Stimulated activated CD8-positive, alpha-beta memory T cell treated with anti-CD3 and anti-CD28 coated beads, Interleukin-4, amount 100 ng/mL, for 1 hour (primary cell): ENCODE data around the gene ADCY6.

Experiments
- DNase-seq, 2 donors: peaks; one replicate each; pipeline ENCODE4 v3.0.0-alpha.2; 2020; ENCODE audit warnings: low read depth in 2 of 2, low spot score in 1 of 2

The ADCY6 gene

DNA sequence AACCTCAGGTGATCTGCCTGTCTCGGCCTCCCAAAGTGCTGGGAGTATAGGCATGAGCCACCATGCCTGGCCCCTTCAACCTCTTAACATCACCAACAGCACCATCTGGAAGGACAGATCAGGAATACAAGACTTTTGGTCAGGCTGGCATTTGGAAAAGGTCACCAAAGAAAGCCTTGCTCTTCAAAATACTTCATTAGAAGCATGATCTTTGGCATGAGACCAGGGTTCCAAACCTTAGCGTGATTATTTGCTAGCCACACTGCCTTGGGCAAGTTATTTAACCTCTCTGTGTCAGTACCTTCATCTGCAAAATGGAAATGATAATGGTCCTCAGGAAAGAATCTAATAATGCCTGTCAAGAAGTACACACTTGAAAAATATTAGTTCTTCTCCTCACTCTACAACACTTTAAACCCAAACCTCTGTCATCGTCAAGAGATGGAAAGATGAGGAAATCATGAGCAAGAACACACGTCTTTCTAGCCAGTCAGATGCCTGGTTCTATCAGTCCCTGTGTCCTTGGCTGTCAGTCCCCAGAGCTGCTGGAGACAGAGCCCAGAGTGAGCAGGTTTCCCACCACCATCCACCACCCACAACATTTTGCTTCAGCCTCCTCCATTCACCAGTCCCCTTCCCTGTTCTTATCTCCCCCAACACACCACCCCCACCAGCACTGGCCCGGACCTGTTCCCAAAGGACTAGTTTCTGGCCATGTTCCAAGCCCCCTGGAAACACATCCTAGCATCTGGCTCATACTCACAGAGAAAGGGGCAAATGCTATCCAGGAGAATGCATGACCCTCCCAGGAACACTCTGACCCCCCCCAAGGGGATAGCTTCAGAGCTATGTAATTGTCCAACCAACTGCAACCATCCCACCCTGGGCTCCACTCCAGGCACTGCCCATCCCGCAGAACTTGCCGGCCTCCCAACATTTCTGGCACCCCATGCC lies 2.0 kb downstream of the ADCY6 start:
- DNase-seq = no peak

DNA sequence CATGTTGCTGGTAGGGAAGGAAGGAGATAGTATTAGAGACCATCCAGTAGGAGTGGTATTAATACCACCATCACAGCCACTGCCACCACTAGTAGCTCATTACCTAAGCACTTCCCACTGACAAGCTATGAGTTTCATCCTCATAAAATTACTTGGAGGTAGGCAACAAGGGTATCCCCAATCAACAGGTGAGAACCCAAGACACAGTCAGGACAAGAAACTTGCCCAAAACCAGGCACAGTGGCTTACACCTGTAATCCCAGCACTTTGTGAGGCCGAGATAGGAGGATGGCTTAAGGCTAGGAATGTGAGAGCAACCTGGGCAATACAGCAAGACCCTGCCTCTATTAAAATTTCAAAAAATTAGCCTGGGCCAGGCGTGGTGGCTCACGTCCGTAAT lies 5.5 kb downstream of the ADCY6 start:
- DNase-seq = no peak

DNA sequence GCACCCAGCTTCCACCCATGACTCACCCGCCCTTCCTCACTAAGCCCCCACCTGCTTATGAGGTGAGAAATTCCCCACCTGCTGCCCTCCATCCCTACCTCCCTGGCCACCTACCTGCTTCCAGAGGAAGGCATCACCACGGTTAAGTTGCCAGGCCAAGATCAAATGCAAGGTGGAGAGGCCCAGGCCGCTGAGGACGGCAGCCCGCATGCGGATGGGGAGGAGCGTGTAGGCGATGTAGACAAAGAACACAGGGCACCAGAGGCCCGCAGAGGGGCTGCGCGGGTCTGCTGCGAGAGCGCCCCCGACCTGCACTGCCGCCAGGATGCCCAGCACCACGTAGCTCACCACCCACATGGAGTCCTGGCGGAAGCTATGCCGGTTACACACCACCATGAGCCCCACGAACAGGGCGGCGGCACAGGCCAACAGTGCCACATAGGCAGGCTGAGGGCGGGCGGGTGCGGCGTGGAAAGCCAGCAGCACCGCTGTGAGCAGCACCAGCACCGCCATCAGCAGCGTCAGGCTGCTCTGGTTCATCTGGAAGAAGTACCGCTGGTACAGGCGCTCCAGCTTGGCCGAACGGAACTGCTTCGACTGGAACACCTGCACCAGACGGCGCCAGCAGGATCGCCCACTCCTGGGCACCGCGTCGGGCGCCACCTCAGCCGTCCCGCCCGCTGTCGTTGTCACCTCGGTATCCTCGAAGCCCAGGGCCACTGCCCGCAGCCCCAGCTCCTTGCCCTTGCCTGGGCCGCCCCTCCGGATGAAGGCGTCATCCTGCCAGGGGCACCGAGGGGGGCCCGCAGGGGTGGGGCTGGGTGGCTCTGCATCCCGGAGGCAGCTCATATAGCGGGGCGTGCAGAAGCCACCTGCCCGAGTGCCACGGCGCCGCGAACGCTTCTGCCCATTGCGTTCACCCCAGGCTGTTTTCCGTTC lies 6.2 kb downstream of the ADCY6 start:
- DNase-seq = no peak

DNA sequence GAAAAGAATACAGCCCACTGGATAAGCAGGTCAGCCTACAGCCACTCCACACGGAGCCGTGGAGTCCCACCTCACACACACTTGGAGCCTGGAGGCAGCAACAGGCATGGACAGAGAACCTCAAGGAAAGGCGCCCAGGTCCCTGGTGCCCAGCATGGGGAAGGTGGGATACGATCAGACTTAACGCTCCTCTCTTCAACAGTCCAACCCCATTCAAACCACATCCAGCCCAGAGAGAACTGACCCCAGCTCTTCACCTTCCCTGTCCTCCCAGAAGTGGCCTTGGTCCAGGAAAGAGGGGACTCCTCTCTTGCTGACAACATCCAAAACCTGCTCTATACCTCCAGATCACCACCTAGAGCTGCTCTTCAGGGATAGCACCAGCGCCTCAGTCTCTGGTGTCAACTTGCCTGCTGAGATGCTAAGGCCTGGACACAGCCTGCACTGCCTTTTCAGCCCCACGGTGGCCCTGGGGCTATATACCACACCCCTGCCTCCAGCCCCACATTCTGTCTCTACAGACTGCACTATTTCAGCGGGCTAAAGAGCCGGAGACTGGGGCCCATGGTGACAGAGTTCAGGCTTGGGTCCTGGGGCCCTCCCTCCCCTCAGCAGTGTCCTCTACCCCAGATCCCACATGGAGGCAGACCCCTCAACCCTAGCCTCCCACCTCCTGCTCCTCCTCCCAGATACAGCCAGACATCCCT lies 7.0 kb downstream of the ADCY6 start:
- DNase-seq = no peak

DNA sequence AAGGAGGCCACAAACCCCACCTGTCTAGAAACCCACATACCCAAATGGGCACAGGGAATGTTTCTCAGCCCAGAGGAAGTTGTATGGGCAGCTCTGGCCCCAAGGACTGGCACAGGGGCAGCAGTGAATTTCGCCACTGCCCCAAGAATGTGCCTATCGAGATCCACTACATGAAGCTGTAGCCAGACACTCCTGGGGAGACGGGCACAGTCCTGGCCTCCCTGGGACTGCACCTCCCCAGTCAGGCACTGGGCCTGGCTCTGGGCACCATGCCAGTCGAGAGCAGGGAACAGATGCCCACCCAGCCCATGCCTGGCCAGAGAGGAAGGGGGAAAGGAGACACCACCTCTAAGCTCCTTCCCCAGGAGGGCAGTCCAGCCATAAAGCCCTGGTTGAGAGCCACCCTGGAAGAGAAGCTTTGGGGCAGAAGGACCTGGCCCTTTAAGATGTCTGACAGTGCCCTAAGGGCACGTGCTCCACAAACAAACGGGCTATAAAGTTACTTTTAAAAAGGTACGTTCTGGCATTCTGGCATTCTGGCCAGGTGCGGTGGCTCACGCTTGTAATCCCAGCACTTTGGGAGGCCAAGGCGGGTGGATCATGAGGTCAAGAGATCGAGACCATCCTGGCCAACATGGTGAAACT lies 8.4 kb downstream of the ADCY6 start:
- DNase-seq = no peak

DNA sequence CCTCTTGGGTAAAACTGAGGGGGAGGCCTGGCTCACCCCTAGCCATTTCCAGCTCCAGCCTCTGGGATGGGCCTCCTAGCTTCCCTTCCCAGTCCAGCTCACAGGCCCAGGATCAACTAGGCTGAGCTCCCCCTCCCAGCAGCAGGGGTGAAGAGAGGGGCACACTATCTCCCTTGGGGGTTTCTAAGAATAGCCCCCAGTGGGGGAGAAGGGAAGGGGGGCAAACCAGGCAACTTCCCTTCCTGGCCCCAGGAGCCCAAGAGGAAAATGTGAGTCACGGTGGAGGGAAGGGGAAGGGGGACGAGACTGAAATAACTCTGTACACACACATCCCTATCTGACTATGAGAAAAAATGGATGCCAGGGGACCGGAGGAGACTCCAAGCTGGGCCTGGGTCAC lies 9.0 kb downstream of the ADCY6 start:
- DNase-seq = no peak

DNA sequence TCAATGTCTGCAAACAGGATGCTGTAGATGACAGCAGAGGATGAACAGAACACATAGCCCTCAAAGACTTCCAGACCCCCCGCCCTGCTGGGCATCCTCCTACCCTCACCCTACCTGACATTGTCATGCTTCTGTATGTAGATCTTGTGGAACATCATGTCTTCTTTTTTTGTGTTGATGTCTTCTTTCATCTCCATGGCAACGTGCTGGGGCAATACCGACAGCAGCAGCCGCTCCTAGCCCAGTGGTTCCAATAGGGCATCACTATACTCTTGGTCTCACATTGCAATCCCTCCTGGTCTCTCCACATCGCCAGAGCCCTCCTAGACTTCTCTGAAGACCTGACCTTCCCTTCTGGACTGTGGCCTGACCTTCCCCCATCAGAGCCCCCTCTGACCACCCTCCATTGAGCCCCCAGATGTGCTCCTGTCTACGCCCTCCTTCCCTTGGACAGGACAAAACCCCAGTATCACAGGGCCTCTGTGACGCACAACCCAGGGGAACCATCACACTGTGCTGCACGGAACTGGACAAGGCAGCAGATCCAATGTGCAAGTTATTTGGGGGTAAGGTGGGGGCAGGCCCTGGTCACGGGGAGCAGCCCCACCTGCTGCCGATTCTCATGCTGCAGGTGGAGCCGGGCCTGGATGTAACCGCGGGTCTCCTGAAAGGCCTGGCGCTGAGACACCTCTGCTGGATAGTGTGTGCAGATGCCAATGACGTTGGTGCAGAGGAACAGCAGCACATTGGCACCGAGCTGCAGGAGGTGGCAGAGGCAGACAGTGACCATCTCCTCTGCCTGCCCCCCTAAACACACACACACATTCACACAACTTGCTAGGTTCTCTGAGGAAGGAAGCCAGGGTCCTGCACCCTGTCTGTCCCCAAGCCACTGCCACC lies 11.1 kb downstream of the ADCY6 start:
- no peak for DNase-seq

DNA sequence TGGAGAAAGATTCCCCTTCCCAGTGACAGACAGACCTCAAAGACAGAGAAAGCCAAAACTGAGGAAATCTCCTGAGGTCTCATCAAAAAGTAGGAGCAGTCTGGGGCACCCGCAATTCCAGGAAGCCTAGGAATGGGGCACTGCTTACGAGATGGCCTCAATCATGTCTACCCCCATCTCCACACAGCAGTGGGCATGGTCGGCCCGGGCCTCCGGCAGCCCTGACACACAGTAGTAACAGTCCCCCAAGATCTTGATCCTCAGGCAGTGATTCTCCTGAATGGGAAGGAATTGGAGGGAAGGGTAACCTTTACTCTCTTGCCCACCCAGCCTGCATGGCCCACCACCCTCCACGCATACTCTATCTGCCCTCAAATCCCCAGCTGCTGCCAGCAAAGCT lies 11.9 kb downstream of the ADCY6 start:
- DNase-seq = no peak

DNA sequence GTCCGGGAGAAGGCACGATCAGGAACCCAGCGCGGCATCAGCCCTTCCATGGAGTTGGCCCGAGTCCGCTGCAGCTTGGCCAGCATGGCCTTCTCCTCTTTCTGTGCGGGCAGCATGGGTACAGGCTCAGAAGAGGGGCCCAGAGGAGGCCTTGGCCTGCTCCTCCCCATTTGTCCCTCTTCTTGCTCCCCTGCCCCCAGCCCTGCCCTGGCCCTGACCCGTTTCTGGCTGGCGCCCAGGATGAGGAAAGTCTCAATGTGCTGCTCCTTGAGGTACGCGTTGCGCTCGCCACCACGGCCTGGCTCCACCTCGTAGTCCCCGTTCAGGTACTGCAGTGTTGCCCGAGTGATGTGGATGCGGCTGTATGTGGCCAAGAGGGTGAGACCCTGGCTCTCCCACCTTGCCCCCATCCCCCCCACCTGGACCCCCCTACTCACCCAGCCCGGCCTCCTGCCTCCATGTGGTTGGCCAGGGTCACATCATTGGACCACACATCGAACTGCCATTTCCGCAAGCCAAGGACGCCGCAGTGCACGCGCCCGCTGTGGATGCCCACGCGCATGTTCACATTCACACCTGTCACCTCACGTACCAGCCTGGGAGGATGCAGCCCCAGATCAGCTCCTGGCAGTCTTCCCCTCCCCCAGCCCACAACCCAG lies 12.8 kb downstream of the ADCY6 start:
- no peak for DNase-seq

DNA sequence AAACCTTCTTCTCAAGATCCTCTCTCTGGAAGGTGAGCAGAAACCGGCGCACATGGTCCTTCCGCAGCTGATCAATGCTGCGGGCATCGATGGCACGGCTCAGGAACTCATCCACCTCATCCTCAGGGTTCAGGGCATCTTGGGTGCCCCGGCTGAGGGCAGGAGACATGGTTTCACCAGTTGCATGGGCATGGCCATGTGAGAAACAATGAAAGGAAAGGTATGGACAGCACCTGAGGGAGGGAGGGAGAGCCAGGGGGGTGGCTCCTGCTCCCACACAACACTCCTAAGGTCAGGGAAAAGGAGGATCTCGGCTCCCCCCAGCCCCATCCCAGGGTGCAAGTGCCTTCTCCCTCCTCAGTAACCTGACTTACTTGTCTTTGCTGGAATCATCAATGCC lies 13.6 kb downstream of the ADCY6 start:
- no peak for DNase-seq

DNA sequence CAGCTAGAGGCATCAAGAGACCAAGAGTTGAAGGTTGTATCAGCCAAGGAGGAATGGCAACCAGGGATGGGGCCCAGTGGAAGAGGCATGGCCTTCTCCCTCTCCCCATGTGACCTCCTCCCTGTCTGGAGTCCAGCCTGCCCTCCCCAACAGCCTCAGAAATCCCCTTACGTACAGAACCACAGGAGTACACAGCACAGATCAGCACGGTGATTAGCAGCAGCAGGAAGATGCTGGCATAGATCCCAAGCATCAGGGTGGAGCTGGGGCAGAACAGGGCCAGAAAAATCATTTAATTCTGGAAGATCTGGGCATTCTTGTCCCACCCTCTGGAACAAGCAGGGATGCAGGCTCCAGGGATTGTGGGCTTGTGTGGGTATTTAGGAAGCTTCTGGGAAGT lies 14.4 kb downstream of the ADCY6 start:
- DNase-seq = no peak

DNA sequence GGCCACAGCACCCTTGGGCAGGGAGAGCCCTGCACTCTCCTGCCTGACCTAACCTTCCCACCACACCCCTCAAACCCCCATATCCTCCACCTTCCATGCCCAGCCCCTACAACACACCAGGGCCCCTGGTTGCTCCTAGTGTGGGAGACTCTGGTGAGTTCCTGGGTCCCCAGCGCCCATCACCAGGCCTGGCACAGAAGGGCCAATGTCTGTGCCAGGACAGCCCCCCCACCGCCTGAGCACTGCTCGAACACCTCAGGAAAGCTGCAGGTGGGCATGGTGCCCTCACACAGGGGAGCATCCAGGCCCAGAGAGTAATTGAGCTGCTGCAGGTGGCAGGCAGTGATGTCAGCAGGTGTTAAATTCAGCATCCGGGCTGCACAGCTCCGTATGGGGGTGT lies 15.2 kb downstream of the ADCY6 start:
- DNase-seq = no peak

DNA sequence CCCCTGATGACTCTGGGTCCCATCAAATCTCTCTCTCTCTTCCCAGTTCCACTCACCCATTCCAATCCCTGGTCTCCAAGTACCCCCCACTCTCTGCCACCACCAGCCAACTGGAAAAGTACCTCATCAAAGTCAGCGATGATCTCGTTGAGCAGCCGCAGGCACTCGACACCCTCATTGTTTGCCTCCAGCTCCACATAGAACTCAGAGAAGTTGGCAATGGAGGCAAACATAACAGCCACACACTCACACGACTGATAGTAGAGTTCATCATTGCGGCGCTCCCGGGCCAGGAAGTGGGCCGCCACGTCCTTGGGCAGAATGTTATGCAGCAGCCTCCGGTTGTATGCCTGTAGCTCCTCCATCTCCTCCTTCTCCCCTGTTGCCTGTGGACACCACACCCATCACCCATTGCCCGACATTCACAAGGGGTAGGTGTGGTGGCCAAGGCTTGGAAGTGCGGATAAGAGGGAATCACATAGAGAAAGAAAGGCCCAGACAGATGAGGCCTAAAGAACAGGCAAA lies 17.2 kb downstream of the ADCY6 start:
- DNase-seq = no peak

DNA sequence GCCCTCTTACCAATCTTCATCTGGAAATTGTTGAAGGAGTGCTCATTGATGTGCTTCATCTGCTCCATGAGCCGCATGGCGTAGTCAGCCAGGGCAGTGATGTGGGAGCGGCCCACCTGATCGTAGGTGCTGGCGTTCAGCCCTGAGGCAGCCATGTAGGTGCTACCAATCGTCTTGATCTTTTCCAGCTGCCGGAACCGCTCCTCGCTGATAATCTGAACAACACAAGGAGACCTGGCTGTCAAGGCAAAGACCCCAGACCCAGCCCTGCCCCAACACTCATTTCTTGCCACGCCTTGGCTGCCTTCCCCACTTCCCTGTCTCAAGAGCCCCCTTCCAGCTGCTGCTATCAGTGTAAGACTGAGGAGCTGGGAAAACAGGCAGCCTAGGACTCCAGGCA lies 18.1 kb downstream of the ADCY6 start:
- no peak for DNase-seq

DNA sequence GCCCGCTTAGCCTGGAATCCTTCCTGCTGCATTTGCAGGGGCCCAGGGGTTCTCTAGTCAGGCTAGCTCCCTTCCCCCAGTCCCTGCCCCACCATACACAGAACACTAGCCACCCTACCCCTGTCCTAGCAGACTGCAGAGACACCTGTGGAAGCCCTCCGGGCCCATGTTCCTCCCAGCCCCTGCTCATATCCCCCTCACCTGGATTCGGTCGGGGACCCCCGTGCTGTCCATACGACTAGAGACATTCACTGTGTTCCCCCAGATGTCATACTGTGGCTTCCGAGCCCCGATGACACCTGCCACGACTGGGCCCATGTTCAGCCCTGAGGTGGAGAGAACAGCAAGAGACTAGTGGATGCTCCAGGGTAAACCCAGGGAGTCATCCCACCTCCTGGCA lies 20.2 kb downstream of the ADCY6 start:
- no peak for DNase-seq

DNA sequence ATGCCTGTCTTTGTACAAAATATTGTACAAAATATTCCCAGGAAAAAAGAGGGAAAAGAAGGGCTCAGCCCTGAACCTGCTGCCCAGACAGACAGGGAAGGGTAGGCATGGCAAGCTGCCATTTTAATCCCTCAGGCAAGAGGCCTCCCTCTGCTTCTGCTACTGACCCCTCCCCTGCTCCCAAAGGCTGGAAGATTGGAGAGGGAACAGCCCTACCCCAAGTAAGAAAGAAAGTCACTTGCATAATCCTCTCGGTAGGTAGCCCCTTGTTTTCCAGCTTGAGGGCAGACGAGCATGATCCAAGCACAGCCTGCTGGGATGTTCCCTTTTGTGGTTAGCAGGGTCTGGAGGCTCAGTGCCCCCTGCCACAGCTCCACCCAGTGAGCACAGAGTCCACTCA lies 20.7 kb downstream of the ADCY6 start:
- DNase-seq = no peak

DNA sequence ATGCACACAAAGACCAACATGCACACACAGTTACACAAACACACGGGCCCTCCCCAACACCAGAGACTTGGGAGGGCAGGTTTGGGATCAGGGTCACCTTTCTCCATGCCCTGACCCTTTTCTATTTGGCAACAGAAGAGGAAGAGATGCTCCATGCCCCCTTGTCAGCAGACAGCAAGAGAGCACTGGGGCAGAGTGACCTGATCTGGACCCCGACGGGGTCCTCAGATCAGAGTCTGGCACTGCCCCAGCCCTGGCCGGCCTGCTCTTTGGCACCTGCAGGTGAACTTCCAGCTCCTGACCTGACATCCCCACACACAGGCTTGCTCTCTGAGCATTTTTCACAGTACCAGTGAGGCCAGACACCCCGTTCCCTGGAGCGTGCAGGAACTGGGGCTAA lies 21.4 kb downstream of the ADCY6 start:
- DNase-seq = no peak

DNA sequence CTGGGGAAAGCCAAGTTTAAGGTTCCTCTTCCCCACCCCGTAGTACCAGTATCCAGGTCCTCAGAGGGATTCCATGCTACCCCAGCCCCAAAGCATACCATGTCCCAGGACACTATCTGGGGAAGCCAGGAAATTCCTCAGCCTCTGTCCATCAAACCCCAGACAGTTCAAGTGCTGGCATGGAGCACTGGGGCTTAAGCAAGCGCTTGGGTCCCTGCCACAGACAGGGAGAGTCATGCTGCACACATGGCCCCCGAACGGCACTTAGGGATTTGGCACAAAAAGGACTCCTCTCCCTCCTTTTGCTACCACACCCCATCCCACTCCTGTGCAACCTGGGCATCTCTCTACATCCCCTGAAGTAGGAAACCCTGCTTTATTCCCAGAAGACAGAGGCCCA lies 21.8 kb downstream of the ADCY6 start:
- DNase-seq = no peak

DNA sequence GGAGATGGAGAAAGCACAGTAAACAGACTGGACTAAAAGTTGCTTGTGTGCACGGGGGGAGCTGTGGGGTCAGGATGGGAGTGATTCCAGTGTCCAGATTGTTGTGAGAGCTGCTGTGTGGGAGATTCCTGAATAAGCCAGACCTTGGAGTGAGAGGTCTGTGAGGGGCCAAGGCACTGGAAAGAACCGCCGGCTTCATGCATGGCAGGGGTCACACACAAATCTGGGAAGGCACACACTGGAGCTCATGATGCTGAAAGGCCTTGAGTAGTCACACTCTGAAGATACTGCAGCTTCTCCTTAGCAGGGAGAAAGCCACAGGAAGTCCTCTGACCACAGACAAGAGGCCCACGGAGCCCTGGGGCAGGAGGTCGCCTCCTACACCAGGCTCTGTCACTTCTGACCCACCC lies 23.1 kb downstream of the ADCY6 start:
- DNase-seq = no peak
